Measurements from ENCODE around the gene IGSF5.

IGSF5 gene

GRCh38 chr21:39843483-39843882 lies 98.5 kb downstream of the IGSF5 start:
- Histone ChIP-seq H4K12ac (ENCODE audit: low read depth, low read length) (no peak overlapping the region), H2AFZ (ENCODE audit: insufficient read depth, low read length, poor library complexity) (no peak overlapping the region), H3K27me3 (ENCODE audit: insufficient read depth, low read length) (no peaks in the 10 kb centered on the region), H3K9ac (ENCODE audit: low read length) (no peak overlapping the region), H3K4me2 (ENCODE audit: low read length) (no peak overlapping the region), H3K36me3 (ENCODE audit: control insufficient read depth in 1 of 2, insufficient read depth in 2 of 2, low read length in 2 of 2) (no peaks in the 10 kb centered on the region), H4K91ac (ENCODE audit: low read depth, low read length) (no peak overlapping the region), H3K27ac (ENCODE audit: low read depth, low read length) (no peak overlapping the region), H3K79me2 (ENCODE audit: control insufficient read depth, insufficient read depth, low read length, poor library complexity) (no peaks in the 10 kb centered on the region), H2BK12ac (ENCODE audit: low read length) (no peak overlapping the region), H2AK5ac (ENCODE audit: low read length) (no peak overlapping the region), H3K9me3 (ENCODE audit: insufficient read depth, low read depth, low read length) (no peaks in the 10 kb centered on the region), H3K18ac (ENCODE audit: low read length) (no peak overlapping the region), H3K14ac (ENCODE audit: low read length) (no peak overlapping the region), H3K4me3 (ENCODE audit: low read depth, low read length) (no peak overlapping the region), H2BK120ac (ENCODE audit: insufficient read depth, low read length, poor library complexity) (no peak overlapping the region), H3K4ac (ENCODE audit: low read depth, low read length) (no peak overlapping the region), H4K8ac (ENCODE audit: low read depth, low read length) (no peak overlapping the region), H2BK5ac (ENCODE audit: low read depth, low read length, poor library complexity) (no peak overlapping the region), H3K4me1 (ENCODE audit: control insufficient read depth in 1 of 2, insufficient read depth in 2 of 2, low read length in 2 of 2) (no peaks in the 10 kb centered on the region), H3K23ac (ENCODE audit: low read length) (no peak overlapping the region), H3K79me1 (ENCODE audit: low read length) (no peaks in the 10 kb centered on the region)
- no peak for DNase-seq
- 100% methylated on average over 1 of the region's 4 CpGs for WGBS (ENCODE audit: extremely low coverage, insufficient coverage, insufficient read length)

DNA sequence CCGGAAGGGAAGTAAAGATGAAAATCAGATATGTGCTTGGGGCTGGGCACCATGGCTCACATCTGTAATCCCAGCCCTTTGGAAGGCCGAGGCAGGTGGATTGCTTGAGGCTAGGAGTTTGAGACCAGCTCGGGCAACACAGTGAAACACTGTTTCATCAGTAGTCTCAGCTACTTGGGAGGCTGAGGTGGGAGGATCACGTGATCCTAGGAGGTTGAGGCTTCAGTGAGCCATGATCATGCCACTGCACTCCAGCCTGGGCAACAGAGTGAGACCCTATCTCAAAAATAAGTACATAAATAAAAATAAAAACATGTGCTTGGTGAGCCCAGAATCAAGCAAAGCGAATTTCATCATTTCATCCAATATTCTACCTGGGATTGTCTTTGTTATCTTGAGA lies 98.9 kb downstream of the IGSF5 start:
- Histone ChIP-seq H3K23ac (ENCODE audit: low read length) (no peak overlapping the region), H3K9me3 (ENCODE audit: insufficient read depth, low read depth, low read length) (no peaks in the 10 kb centered on the region), H2AK5ac (ENCODE audit: low read length) (no peak overlapping the region), H3K4me3 (ENCODE audit: low read depth, low read length) (no peak overlapping the region), H2BK12ac (ENCODE audit: low read length) (no peak overlapping the region), H3K36me3 (ENCODE audit: control insufficient read depth in 1 of 2, insufficient read depth in 2 of 2, low read length in 2 of 2) (no peaks in the 10 kb centered on the region), H3K27me3 (ENCODE audit: insufficient read depth, low read length) (no peaks in the 10 kb centered on the region), H3K4me2 (ENCODE audit: low read length) (no peak overlapping the region), H4K12ac (ENCODE audit: low read depth, low read length) (no peak overlapping the region), H3K4me1 (ENCODE audit: control insufficient read depth in 1 of 2, insufficient read depth in 2 of 2, low read length in 2 of 2) (no peaks in the 10 kb centered on the region), H3K14ac (ENCODE audit: low read length) (no peak overlapping the region), H2AFZ (ENCODE audit: insufficient read depth, low read length, poor library complexity) (no peak overlapping the region), H2BK5ac (ENCODE audit: low read depth, low read length, poor library complexity) (no peak overlapping the region), H3K18ac (ENCODE audit: low read length) (no peak overlapping the region), H4K91ac (ENCODE audit: low read depth, low read length) (no peak overlapping the region), H4K8ac (ENCODE audit: low read depth, low read length) (no peak overlapping the region), H3K27ac (ENCODE audit: low read depth, low read length) (no peak overlapping the region), H3K4ac (ENCODE audit: low read depth, low read length) (no peak overlapping the region), H3K79me1 (ENCODE audit: low read length) (no peaks in the 10 kb centered on the region), H2BK120ac (ENCODE audit: insufficient read depth, low read length, poor library complexity) (no peak overlapping the region), H3K9ac (ENCODE audit: low read length) (no peak overlapping the region), H3K79me2 (ENCODE audit: control insufficient read depth, insufficient read depth, low read length, poor library complexity) (no peaks in the 10 kb centered on the region)
- no CpG with 5 or more reads among the region's 5 CpGs for WGBS (ENCODE audit: extremely low coverage, insufficient coverage, insufficient read length)
- no peak for DNase-seq

GRCh38 chr21:39845571-39846130 lies 100.7 kb downstream of the IGSF5 start:
- Histone ChIP-seq H3K9ac (ENCODE audit: low read length) (no peak overlapping the region), H3K79me2 (ENCODE audit: control insufficient read depth, insufficient read depth, low read length, poor library complexity) (no peaks in the 10 kb centered on the region), H3K18ac (ENCODE audit: low read length) (no peak overlapping the region), H3K36me3 (ENCODE audit: control insufficient read depth in 1 of 2, insufficient read depth in 2 of 2, low read length in 2 of 2) (no peaks in the 10 kb centered on the region), H4K12ac (ENCODE audit: low read depth, low read length) (no peak overlapping the region), H3K4me1 (ENCODE audit: control insufficient read depth in 1 of 2, insufficient read depth in 2 of 2, low read length in 2 of 2) (no peaks in the 10 kb centered on the region), H4K91ac (ENCODE audit: low read depth, low read length) (no peak overlapping the region), H3K79me1 (ENCODE audit: low read length) (no peaks in the 10 kb centered on the region), H3K23ac (ENCODE audit: low read length) (no peak overlapping the region), H2BK12ac (ENCODE audit: low read length) (no peak overlapping the region), H3K27me3 (ENCODE audit: insufficient read depth, low read length) (no peaks in the 10 kb centered on the region), H2AK5ac (ENCODE audit: low read length) (no peak overlapping the region), H3K27ac (ENCODE audit: low read depth, low read length) (no peak overlapping the region), H3K4ac (ENCODE audit: low read depth, low read length) (no peak overlapping the region), H3K4me3 (ENCODE audit: low read depth, low read length) (no peak overlapping the region), H3K14ac (ENCODE audit: low read length) (no peak overlapping the region), H2BK5ac (ENCODE audit: low read depth, low read length, poor library complexity) (no peak overlapping the region), H2BK120ac (ENCODE audit: insufficient read depth, low read length, poor library complexity) (no peak overlapping the region), H4K8ac (ENCODE audit: low read depth, low read length) (no peak overlapping the region), H2AFZ (ENCODE audit: insufficient read depth, low read length, poor library complexity) (no peak overlapping the region), H3K4me2 (ENCODE audit: low read length) (no peak overlapping the region), H3K9me3 (ENCODE audit: insufficient read depth, low read depth, low read length) (peaks cover 2% of the 10 kb centered on the region)
- peak in 1 of 2 donors; percentile 41 for DNase-seq
- no CpG with 5 or more reads among the region's 6 CpGs for WGBS (ENCODE audit: extremely low coverage, insufficient coverage, insufficient read length)

DNA sequence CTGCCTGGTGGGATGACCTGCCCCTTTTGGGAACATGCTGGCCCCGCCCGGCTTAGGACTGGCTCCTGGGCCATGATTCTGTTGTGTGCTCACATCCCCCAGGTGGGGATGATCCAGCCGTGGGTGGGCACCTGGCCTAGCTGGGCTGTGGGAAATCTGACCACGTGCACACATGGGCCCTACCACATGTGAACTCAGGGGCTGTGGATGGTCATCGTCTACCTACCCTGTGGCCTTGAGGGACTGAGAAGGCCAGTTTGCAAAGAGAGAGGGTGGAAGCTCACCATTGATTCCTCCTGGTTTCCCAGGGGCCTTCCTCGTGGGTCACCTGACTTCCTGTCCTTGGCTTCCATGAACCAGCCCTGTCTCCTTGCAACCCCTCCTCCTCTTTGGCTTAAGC lies 102.9 kb downstream of the IGSF5 start:
- no peak overlapping the region for H3K23ac ChIP-seq (ENCODE audit: low read length)
- no peak overlapping the region for H2BK5ac ChIP-seq (ENCODE audit: low read depth, low read length, poor library complexity)
- H3K9ac ChIP-seq (ENCODE audit: low read length) = peak overlapping the region; percentile 43
- H3K9me3 ChIP-seq (ENCODE audit: insufficient read depth, low read depth, low read length) = peaks cover 5% of the 10 kb centered on the region
- H2AK5ac ChIP-seq (ENCODE audit: low read length) = no peak overlapping the region
- no peak overlapping the region for H3K14ac ChIP-seq (ENCODE audit: low read length)
- H3K4me3 ChIP-seq (ENCODE audit: low read depth, low read length) = no peak overlapping the region
- no peak overlapping the region for H4K12ac ChIP-seq (ENCODE audit: low read depth, low read length)
- no peak overlapping the region for H2BK120ac ChIP-seq (ENCODE audit: insufficient read depth, low read length, poor library complexity)
- no CpG with 5 or more reads among the region's 6 CpGs for WGBS (ENCODE audit: extremely low coverage, insufficient coverage, insufficient read length)
- H3K4me1 ChIP-seq (ENCODE audit: control insufficient read depth in 1 of 2, insufficient read depth in 2 of 2, low read length in 2 of 2) = no peaks in the 10 kb centered on the region
- no peak overlapping the region for H4K91ac ChIP-seq (ENCODE audit: low read depth, low read length)
- no peak overlapping the region for H2AFZ ChIP-seq (ENCODE audit: insufficient read depth, low read length, poor library complexity)
- H3K18ac ChIP-seq (ENCODE audit: low read length) = no peak overlapping the region
- no peak overlapping the region for H4K8ac ChIP-seq (ENCODE audit: low read depth, low read length)
- no peaks in the 10 kb centered on the region for H3K27me3 ChIP-seq (ENCODE audit: insufficient read depth, low read length)
- H3K4me2 ChIP-seq (ENCODE audit: low read length) = no peak overlapping the region
- DNase-seq = no peak
- H3K27ac ChIP-seq (ENCODE audit: low read depth, low read length) = no peak overlapping the region
- no peaks in the 10 kb centered on the region for H3K79me2 ChIP-seq (ENCODE audit: control insufficient read depth, insufficient read depth, low read length, poor library complexity)
- no peak overlapping the region for H2BK12ac ChIP-seq (ENCODE audit: low read length)
- H3K4ac ChIP-seq (ENCODE audit: low read depth, low read length) = no peak overlapping the region
- H3K79me1 ChIP-seq (ENCODE audit: low read length) = no peaks in the 10 kb centered on the region
- no peaks in the 10 kb centered on the region for H3K36me3 ChIP-seq (ENCODE audit: control insufficient read depth in 1 of 2, insufficient read depth in 2 of 2, low read length in 2 of 2)

Data from trophoblast cell (in vitro differentiated cells and primary cell).